ENCODE measurements around the gene SIRT6. TPM values are rescaled to one million over a fixed set of nuclear protein-coding genes. Genes with fewer than 3 reads are reported as not detected.

The SIRT6 gene
- total RNA-seq, 6 donors from 2014 or later = 20.8 to 55.0 (median 27.8) TPM

- Histone ChIP-seq H3K27me3 (peaks cover 0 to 22% (median 11%) of the 10 kb centered on the region in 4 donors), H3K4me3 (no peak overlapping the region), H3K9me3 (no peaks in the 10 kb centered on the region), H3K4me1 (peaks cover 0 to 10% (median 5%) of the 10 kb centered on the region in 4 donors), H3K27ac (no peak overlapping the region), H3K36me3 (no peaks in the 10 kb centered on the region)
- no peak for ATAC-seq (ENCODE audit: low FRiP score in 2 of 2)
- DNase-seq = peak in 1 of 2 donors; percentile 86
- TF ChIP-seq POLR2AphosphoS5 (IDR thresholded peaks at IDR 0.05) (no peak), EP300 (IDR thresholded peaks at IDR 0.05) (no peak), POLR2A (IDR thresholded peaks at IDR 0.05) (no peak), CTCF (IDR thresholded peaks at IDR 0.05) (no peak)
- 14 to 20% methylated on average over 10 to 12 of the region's 28 CpGs for WGBS, 2 donors
Measured at GRCh38 chr19:4198467-4199126, 16.2 kb upstream of the SIRT6 start.

- H3K36me3 ChIP-seq = no peaks in the 10 kb centered on the region
- DNase-seq (peak in 1 of 2 donors; percentile 84), ATAC-seq (ENCODE audit: low FRiP score in 2 of 2) (no peak)
- WGBS, 2 donors = 31 to 32% methylated on average over 31 to 37 of the region's 70 CpGs
- TF ChIP-seq POLR2AphosphoS5 (IDR thresholded peaks at IDR 0.05) (no peak), POLR2A (IDR thresholded peaks at IDR 0.05) (no peak), EP300 (IDR thresholded peaks at IDR 0.05) (no peak), CTCF (IDR thresholded peaks at IDR 0.05) (no peak)
- H3K4me1 ChIP-seq = peaks cover 0 to 10% (median 5%) of the 10 kb centered on the region in 4 donors
- H3K9me3 ChIP-seq = no peaks in the 10 kb centered on the region
- no peak overlapping the region for H3K4me3 ChIP-seq
- H3K27ac ChIP-seq = no peak overlapping the region
- peaks cover 0 to 22% (median 11%) of the 10 kb centered on the region in 4 donors for H3K27me3 ChIP-seq
Measured at GRCh38 chr19:4197625-4198466, 15.5 kb upstream of the SIRT6 start.

GRCh38 chr19:4197228-4197624, 14.9 kb upstream of the SIRT6 start:
- no peak overlapping the region for H3K4me3 ChIP-seq
- no peak overlapping the region for H3K27ac ChIP-seq
- no peaks in the 10 kb centered on the region for H3K36me3 ChIP-seq
- peaks cover 0 to 10% (median 5%) of the 10 kb centered on the region in 4 donors for H3K4me1 ChIP-seq
- H3K9me3 ChIP-seq = no peaks in the 10 kb centered on the region
- TF ChIP-seq POLR2A (IDR thresholded peaks at IDR 0.05) (no peak), POLR2AphosphoS5 (IDR thresholded peaks at IDR 0.05) (no peak), EP300 (IDR thresholded peaks at IDR 0.05) (no peak), CTCF (IDR thresholded peaks at IDR 0.05) (no peak)
- no peak for ATAC-seq (ENCODE audit: low FRiP score in 2 of 2)
- DNase-seq = no peak
- 87 to 89% methylated on average over 5 of the region's 5 CpGs for WGBS, 2 donors
- H3K27me3 ChIP-seq = peaks cover 0 to 22% (median 11%) of the 10 kb centered on the region in 4 donors

- TF ChIP-seq EP300 (IDR thresholded peaks at IDR 0.05) = no peak
- TF ChIP-seq POLR2AphosphoS5 (IDR thresholded peaks at IDR 0.05) = no peak
- TF ChIP-seq POLR2A (IDR thresholded peaks at IDR 0.05) = no peak
- TF ChIP-seq CTCF (IDR thresholded peaks at IDR 0.05) = no peak
- H3K27ac ChIP-seq = no peak overlapping the region
- peaks cover 0 to 10% (median 5%) of the 10 kb centered on the region in 4 donors for H3K4me1 ChIP-seq
- ATAC-seq (ENCODE audit: low FRiP score in 2 of 2) (no peak), DNase-seq (no peak)
- WGBS, 2 donors = 77 to 92% methylated on average over 21 to 22 of the region's 22 CpGs
- H3K9me3 ChIP-seq = no peaks in the 10 kb centered on the region
- peaks cover 0 to 22% (median 11%) of the 10 kb centered on the region in 4 donors for H3K27me3 ChIP-seq
- no peak overlapping the region for H3K4me3 ChIP-seq
- H3K36me3 ChIP-seq = no peaks in the 10 kb centered on the region
Measured at GRCh38 chr19:4196587-4197148, 14.3 kb upstream of the SIRT6 start.

All from upper lobe of left lung (tissue), 6 donors.